ENCODE measurements around the gene CDKL2.

GRCh38 chr4:75655562-75655961, 25.2 kb upstream of the CDKL2 start:
- TF ChIP-seq CTCF (IDR thresholded peaks at IDR 0.05; ENCODE audit: low read depth, low read length) (no peak), POLR2A (IDR thresholded peaks at IDR 0.05; ENCODE audit: extremely low read depth, insufficient read length) (no peak), MAX (IDR thresholded peaks at IDR 0.05; ENCODE audit: low read depth, low read length) (no peak)

Data from NB4 (cell line).